Chondrocyte (in vitro differentiated cells): ENCODE results near the gene RASSF4. TPM values are rescaled to one million over a fixed set of nuclear protein-coding genes. Genes with fewer than 3 reads are reported as not detected.

Experiments used
- DNase-seq: peaks from one replicate; pipeline ENCODE4 v3.0.0; 2021; ENCODE audit warnings: mixed read lengths, low spot score
- H3K27ac Mint-ChIP-seq: one replicate; pipeline ENCODE4 v1.8.0; 2021; ENCODE audit warnings: mild to moderate bottlenecking, moderate library complexity, mixed read lengths; ENCODE audit not compliant: unreplicated experiment
- H3K27me3 Mint-ChIP-seq: 2 replicates; pipeline ENCODE4 v1.8.0; 2021; ENCODE audit warnings: low read depth, mixed read lengths
- H3K36me3 Mint-ChIP-seq: 2 replicates; pipeline ENCODE4 v1.8.0; 2021; ENCODE audit warnings: low read depth, mixed read lengths
- H3K4me1 Mint-ChIP-seq: 2 replicates; pipeline ENCODE4 v1.8.0; 2021; ENCODE audit warnings: low read depth, mild to moderate bottlenecking, mixed read lengths
- H3K4me3 Mint-ChIP-seq: one replicate; pipeline ENCODE4 v1.8.0; 2021; ENCODE audit warnings: mild to moderate bottlenecking, moderate library complexity, mixed read lengths; ENCODE audit not compliant: unreplicated experiment
- H3K9me3 Mint-ChIP-seq: 2 replicates; pipeline ENCODE4 v1.8.0; 2021; ENCODE audit warnings: low read depth, mixed read lengths
- total RNA-seq: library from RNA; stranded (reverse); gene quantifications from 3 replicates; pipeline ENCODE4 v1.2.1, GENCODE V29; 2021
- TF ChIP-seq, protein P1 (sequence below): fragments of 200-600 bp; sonication (generic); IDR thresholded peaks from 2 replicates; pipeline ENCODE4 v1.5.0; 2021; ENCODE audit warnings: antibody characterized with exemption, mild to moderate bottlenecking, moderate library complexity

Gene RASSF4
- total RNA-seq, 1 donor from 2014 or later = 37.8 TPM

DNA sequence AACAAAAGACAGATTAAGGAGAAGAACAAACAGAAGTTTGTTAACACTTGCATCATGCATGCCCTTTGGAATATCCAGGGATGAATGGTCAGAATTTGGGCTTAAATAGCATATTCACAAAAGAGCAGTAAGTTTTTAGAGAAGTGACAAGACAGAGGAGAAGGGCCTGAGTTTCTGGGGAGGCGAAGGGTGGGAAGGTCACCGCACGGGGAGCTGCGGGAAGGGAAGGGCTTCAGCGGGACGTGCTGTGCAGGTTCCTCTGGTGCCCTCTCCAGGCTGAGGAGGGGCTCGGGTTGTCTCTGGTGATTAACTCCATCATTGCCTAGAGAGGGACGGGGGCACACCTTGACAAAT is 30.7 kb downstream of the RASSF4 start:
- TF ChIP-seq, protein P1, sequence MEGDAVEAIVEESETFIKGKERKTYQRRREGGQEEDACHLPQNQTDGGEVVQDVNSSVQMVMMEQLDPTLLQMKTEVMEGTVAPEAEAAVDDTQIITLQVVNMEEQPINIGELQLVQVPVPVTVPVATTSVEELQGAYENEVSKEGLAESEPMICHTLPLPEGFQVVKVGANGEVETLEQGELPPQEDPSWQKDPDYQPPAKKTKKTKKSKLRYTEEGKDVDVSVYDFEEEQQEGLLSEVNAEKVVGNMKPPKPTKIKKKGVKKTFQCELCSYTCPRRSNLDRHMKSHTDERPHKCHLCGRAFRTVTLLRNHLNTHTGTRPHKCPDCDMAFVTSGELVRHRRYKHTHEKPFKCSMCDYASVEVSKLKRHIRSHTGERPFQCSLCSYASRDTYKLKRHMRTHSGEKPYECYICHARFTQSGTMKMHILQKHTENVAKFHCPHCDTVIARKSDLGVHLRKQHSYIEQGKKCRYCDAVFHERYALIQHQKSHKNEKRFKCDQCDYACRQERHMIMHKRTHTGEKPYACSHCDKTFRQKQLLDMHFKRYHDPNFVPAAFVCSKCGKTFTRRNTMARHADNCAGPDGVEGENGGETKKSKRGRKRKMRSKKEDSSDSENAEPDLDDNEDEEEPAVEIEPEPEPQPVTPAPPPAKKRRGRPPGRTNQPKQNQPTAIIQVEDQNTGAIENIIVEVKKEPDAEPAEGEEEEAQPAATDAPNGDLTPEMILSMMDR = peak; percentile 53
- Mint-ChIP-seq H3K4me1 (peaks cover 71% of the 10 kb centered on the region), H3K9me3 (no peaks in the 10 kb centered on the region), H3K36me3 (peaks cover 17% of the 10 kb centered on the region), H3K27me3 (no peaks in the 10 kb centered on the region), H3K27ac (peak overlapping the region; percentile 8), H3K4me3 (no peak overlapping the region)
- peak; percentile 55 for DNase-seq

DNA sequence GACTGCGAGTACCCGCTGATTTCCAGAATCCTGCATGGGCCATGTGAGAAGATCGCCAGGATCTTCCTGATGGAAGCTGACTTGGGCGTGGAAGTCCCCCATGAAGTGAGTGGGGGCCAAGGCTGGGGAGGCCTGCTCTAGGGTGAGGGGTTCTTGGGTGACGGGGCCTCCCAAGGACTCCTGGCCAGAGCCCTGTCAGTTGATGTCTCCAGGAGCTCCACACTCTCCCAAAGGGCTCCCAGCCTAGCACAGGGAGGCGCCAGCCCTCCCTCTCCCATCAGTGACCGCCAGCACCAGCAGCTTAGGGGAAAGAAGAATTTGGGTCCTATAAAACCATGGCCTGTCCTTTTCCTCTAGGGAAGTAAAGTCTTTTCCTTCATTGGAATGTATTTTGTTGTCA is 31.4 kb downstream of the RASSF4 start:
- TF ChIP-seq, protein P1 = no peak
- no peaks in the 10 kb centered on the region for H3K9me3 Mint-ChIP-seq
- H3K4me1 Mint-ChIP-seq = peaks cover 69% of the 10 kb centered on the region
- peaks cover 17% of the 10 kb centered on the region for H3K36me3 Mint-ChIP-seq
- H3K4me3 Mint-ChIP-seq = no peak overlapping the region
- peak; percentile 68 for DNase-seq
- no peaks in the 10 kb centered on the region for H3K27me3 Mint-ChIP-seq
- H3K27ac Mint-ChIP-seq = no peak overlapping the region

GRCh38 chr10:44991571-44991970 is 32.0 kb downstream of the RASSF4 start:
- TF ChIP-seq, protein P1 = no peak
- H3K9me3 Mint-ChIP-seq = no peaks in the 10 kb centered on the region
- no peak overlapping the region for H3K4me3 Mint-ChIP-seq
- H3K27me3 Mint-ChIP-seq = no peaks in the 10 kb centered on the region
- H3K36me3 Mint-ChIP-seq = peaks cover 17% of the 10 kb centered on the region
- DNase-seq = no peak
- H3K27ac Mint-ChIP-seq = peak overlapping the region; percentile 66
- peaks cover 69% of the 10 kb centered on the region for H3K4me1 Mint-ChIP-seq

- Mint-ChIP-seq H3K27ac (no peak overlapping the region), H3K27me3 (no peaks in the 10 kb centered on the region), H3K4me1 (peaks cover 69% of the 10 kb centered on the region), H3K9me3 (no peaks in the 10 kb centered on the region), H3K36me3 (peaks cover 17% of the 10 kb centered on the region), H3K4me3 (no peak overlapping the region)
- peak; percentile 84 for DNase-seq
- TF ChIP-seq, protein P1 = no peak
These were observed 32.6 kb downstream of the RASSF4 start for GRCh38 chr10:44992070-44992731.

DNA sequence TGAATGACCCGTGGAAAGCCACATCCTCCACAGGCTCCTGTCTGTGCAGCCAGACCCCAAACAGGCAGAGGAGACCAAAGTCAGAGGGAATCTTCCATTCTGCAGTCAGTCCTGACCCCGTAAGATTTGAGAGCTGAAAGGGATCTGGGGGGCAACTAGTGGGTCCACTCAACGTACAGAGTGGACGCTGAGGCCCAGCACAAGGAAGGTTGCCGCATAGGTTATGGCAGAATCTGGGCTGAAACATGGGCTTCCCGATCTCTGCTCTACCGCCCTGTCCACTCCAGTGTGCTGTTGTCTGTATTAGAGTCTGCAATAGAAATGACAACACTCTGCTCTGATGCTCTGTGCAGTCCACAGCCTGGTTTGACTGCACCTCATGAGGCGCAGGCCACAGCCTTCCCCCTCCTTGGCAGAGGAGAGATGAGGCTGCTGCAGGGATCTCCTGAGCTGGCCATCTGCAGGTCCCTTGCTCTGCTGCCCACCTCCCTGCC is 33.2 kb downstream of the RASSF4 start:
- Mint-ChIP-seq H3K27me3 (no peaks in the 10 kb centered on the region), H3K4me1 (peaks cover 65% of the 10 kb centered on the region), H3K9me3 (no peaks in the 10 kb centered on the region), H3K27ac (no peak overlapping the region), H3K4me3 (no peak overlapping the region), H3K36me3 (peaks cover 17% of the 10 kb centered on the region)
- no peak for DNase-seq
- TF ChIP-seq, protein P1 = no peak
